BLaER1 treated with 17β-estradiol and CSF1 and Interleukin-3, amounts not matched to agents 10 nM and 100 nM (cell line): ENCODE measurements around the gene PCNT.

Source experiments
- H3K27ac ChIP-seq, 11 experiments: shearing (Covaris generic); formaldehyde crosslinking; 2 replicates each; pipeline ENCODE4 v1.8.1; 2022
- H3K27me3 ChIP-seq, 11 experiments: shearing (Covaris generic); formaldehyde crosslinking; 2 replicates each; pipeline ENCODE4 v1.8.1; 2022
- H3K36me3 ChIP-seq, 11 experiments: shearing (Covaris generic); formaldehyde crosslinking; 2 replicates each; pipeline ENCODE4 v1.8.1; 2022
- H3K4me1 ChIP-seq, 10 experiments: shearing (Covaris generic); formaldehyde crosslinking; 2 replicates each; pipeline ENCODE4 v1.8.1; 2022
- H3K4me2 ChIP-seq, 11 experiments: shearing (Covaris generic); formaldehyde crosslinking; 2 replicates each; pipeline ENCODE4 v1.8.1; 2022
- H3K4me3 ChIP-seq, 10 experiments: shearing (Covaris generic); formaldehyde crosslinking; 2 replicates each; pipeline ENCODE4 v1.8.1; 2022
- H3K9ac ChIP-seq, 11 experiments: shearing (Covaris generic); formaldehyde crosslinking; 2 replicates each; pipeline ENCODE4 v1.8.1; 2022
- H3K9me3 ChIP-seq, 11 experiments: shearing (Covaris generic); formaldehyde crosslinking; replicated peaks in 1 of 11; 2 replicates each; pipeline ENCODE4 v1.8.1; 2022
- H4K20me1 ChIP-seq, 11 experiments: shearing (Covaris generic); formaldehyde crosslinking; 2 replicates each; pipeline ENCODE4 v1.8.1; 2022
- Cebpa-rat ChIP-seq, 11 experiments: shearing (Covaris generic); IDR thresholded peaks; 2 replicates each; pipeline ENCODE4 v1.8.1; 2022

The PCNT gene

GRCh38 chr21:46374761-46375389 lies 50.9 kb downstream of the PCNT start:
- Histone ChIP-seq H3K9ac (no peak overlapping the region), H3K36me3 (peaks cover 53 to 85% (median 65%) of the 10 kb centered on the region in 11 experiments), H3K27ac (no peak overlapping the region), H3K4me1 (peaks cover under 1 to 7% (median 2%) of the 10 kb centered on the region in 10 experiments), H3K4me2 (no peak overlapping the region), H4K20me1 (peaks cover 0 to 66% (median 40%) of the 10 kb centered on the region in 11 experiments; a peak in 18 of 22 replicates), H3K9me3 (peaks cover 9 to 16% (median 13%) of the 10 kb centered on the region in 11 experiments; a peak in 21 of 22 replicates), H3K4me3 (no peak overlapping the region), H3K27me3 (no peaks in the 10 kb centered on the region)
- no peak for TF ChIP-seq Cebpa-rat (IDR thresholded peaks at IDR 0.05)

- H3K4me2 ChIP-seq: no peak overlapping the region
- peaks cover 9 to 22% (median 15%) of the 10 kb centered on the region in 11 experiments; a peak in 21 of 22 replicates for H3K9me3 ChIP-seq
- no peak overlapping the region for H3K27ac ChIP-seq
- H3K4me3 ChIP-seq: no peak overlapping the region
- no peak for TF ChIP-seq Cebpa-rat (IDR thresholded peaks at IDR 0.05)
- no peak overlapping the region for H3K9ac ChIP-seq
- no peaks in the 10 kb centered on the region for H3K4me1 ChIP-seq
- no peaks in the 10 kb centered on the region for H3K27me3 ChIP-seq
- peaks cover 56 to 92% (median 70%) of the 10 kb centered on the region in 11 experiments for H3K36me3 ChIP-seq
- peaks cover 0 to 65% (median 35%) of the 10 kb centered on the region in 11 experiments; a peak in 18 of 22 replicates for H4K20me1 ChIP-seq
Measured at GRCh38 chr21:46375560-46376230, 51.7 kb downstream of the PCNT start.

- no peak overlapping the region for H3K4me3 ChIP-seq
- H4K20me1 ChIP-seq: peaks cover 0 to 64% (median 35%) of the 10 kb centered on the region in 11 experiments; a peak in 18 of 22 replicates
- TF ChIP-seq Cebpa-rat (IDR thresholded peaks at IDR 0.05): no peak
- H3K4me1 ChIP-seq: no peaks in the 10 kb centered on the region
- no peak overlapping the region for H3K9ac ChIP-seq
- H3K4me2 ChIP-seq: no peak overlapping the region
- no peaks in the 10 kb centered on the region for H3K27me3 ChIP-seq
- peaks cover 55 to 94% (median 73%) of the 10 kb centered on the region in 11 experiments for H3K36me3 ChIP-seq
- peaks cover 9 to 27% (median 20%) of the 10 kb centered on the region in 11 experiments; a peak in 21 of 22 replicates for H3K9me3 ChIP-seq
- H3K27ac ChIP-seq: no peak overlapping the region
Measured at GRCh38 chr21:46376231-46376628, 52.3 kb downstream of the PCNT start.

GRCh38 chr21:46376856-46377453 lies 53.0 kb downstream of the PCNT start:
- TF ChIP-seq Cebpa-rat (IDR thresholded peaks at IDR 0.05): no peak

GRCh38 chr21:46377789-46378188 lies 53.8 kb downstream of the PCNT start:
- Histone ChIP-seq H3K4me1 (no peaks in the 10 kb centered on the region), H3K27me3 (no peaks in the 10 kb centered on the region), H3K27ac (no peak overlapping the region), H3K4me2 (no peak overlapping the region), H4K20me1 (peaks cover 0 to 48% (median 20%) of the 10 kb centered on the region in 11 experiments; a peak in 15 of 22 replicates), H3K9me3 (peaks cover 24 to 43% (median 36%) of the 10 kb centered on the region in 11 experiments), H3K36me3 (peaks cover 53 to 94% (median 75%) of the 10 kb centered on the region in 11 experiments), H3K4me3 (no peak overlapping the region), H3K9ac (no peak overlapping the region)
- TF ChIP-seq Cebpa-rat (IDR thresholded peaks at IDR 0.05): no peak

More at GRCh38 chr21:46376856-46377453, 53.0 kb downstream of the PCNT start:
- Histone ChIP-seq H3K4me3 (no peak overlapping the region), H4K20me1 (peaks cover 0 to 56% (median 28%) of the 10 kb centered on the region in 11 experiments; a peak in 17 of 22 replicates), H3K27me3 (no peaks in the 10 kb centered on the region), H3K9me3 (peaks cover 15 to 35% (median 28%) of the 10 kb centered on the region in 11 experiments; a peak in 21 of 22 replicates), H3K9ac (no peak overlapping the region), H3K36me3 (peaks cover 55 to 94% (median 73%) of the 10 kb centered on the region in 11 experiments), H3K4me1 (no peaks in the 10 kb centered on the region), H3K4me2 (no peak overlapping the region), H3K27ac (no peak overlapping the region; a peak in 1 of 22 replicates)

GRCh38 chr21:46379105-46379504 lies 55.1 kb downstream of the PCNT start:
- no peak overlapping the region for H3K27ac ChIP-seq
- peaks cover 0 to 43% (median 15%) of the 10 kb centered on the region in 11 experiments; a peak in 13 of 22 replicates for H4K20me1 ChIP-seq
- H3K9me3 ChIP-seq: peaks cover 28 to 56% (median 46%) of the 10 kb centered on the region in 11 experiments
- H3K4me3 ChIP-seq: no peak overlapping the region
- no peaks in the 10 kb centered on the region for H3K4me1 ChIP-seq
- no peak for TF ChIP-seq Cebpa-rat (IDR thresholded peaks at IDR 0.05)
- H3K36me3 ChIP-seq: peaks cover 47 to 95% (median 75%) of the 10 kb centered on the region in 11 experiments
- H3K27me3 ChIP-seq: no peaks in the 10 kb centered on the region
- no peak overlapping the region for H3K9ac ChIP-seq
- no peak overlapping the region for H3K4me2 ChIP-seq

GRCh38 chr21:46379691-46380090 lies 55.7 kb downstream of the PCNT start:
- no peak overlapping the region for H3K4me2 ChIP-seq
- H3K27ac ChIP-seq: no peak overlapping the region
- H3K4me1 ChIP-seq: no peaks in the 10 kb centered on the region
- no peaks in the 10 kb centered on the region for H3K27me3 ChIP-seq
- TF ChIP-seq Cebpa-rat (IDR thresholded peaks at IDR 0.05): no peak
- peaks cover 0 to 37% (median 13%) of the 10 kb centered on the region in 11 experiments; a peak in 13 of 22 replicates for H4K20me1 ChIP-seq
- no peak overlapping the region for H3K4me3 ChIP-seq
- peaks cover 28 to 57% (median 46%) of the 10 kb centered on the region in 11 experiments for H3K9me3 ChIP-seq
- peaks cover 46 to 94% (median 75%) of the 10 kb centered on the region in 11 experiments for H3K36me3 ChIP-seq
- H3K9ac ChIP-seq: no peak overlapping the region

- Histone ChIP-seq H3K27ac (no peak overlapping the region), H3K9me3 (peaks cover 28 to 58% (median 46%) of the 10 kb centered on the region in 11 experiments), H3K4me2 (no peak overlapping the region), H3K27me3 (no peaks in the 10 kb centered on the region), H3K36me3 (peaks cover 57 to 94% (median 79%) of the 10 kb centered on the region in 11 experiments), H3K9ac (no peak overlapping the region), H3K4me1 (no peaks in the 10 kb centered on the region), H3K4me3 (no peak overlapping the region), H4K20me1 (peaks cover 0 to 22% (median 1%) of the 10 kb centered on the region in 11 experiments; a peak in 8 of 22 replicates)
- TF ChIP-seq Cebpa-rat (IDR thresholded peaks at IDR 0.05): no peak
Measured at GRCh38 chr21:46381541-46381940, 57.6 kb downstream of the PCNT start.

- Histone ChIP-seq H3K36me3 (peaks cover 63 to 92% (median 77%) of the 10 kb centered on the region in 11 experiments), H3K4me1 (peaks cover 0 to 10% (median 0%) of the 10 kb centered on the region in 10 experiments; a peak in 4 of 20 replicates), H3K27ac (no peak overlapping the region), H4K20me1 (peaks cover 0 to 31% (median 0%) of the 10 kb centered on the region in 11 experiments; a peak in 5 of 22 replicates), H3K4me3 (no peak overlapping the region), H3K9me3 (peaks cover 19 to 48% (median 37%) of the 10 kb centered on the region in 11 experiments), H3K9ac (no peak overlapping the region), H3K27me3 (no peaks in the 10 kb centered on the region), H3K4me2 (no peak overlapping the region)
- no peak for TF ChIP-seq Cebpa-rat (IDR thresholded peaks at IDR 0.05)
Measured at GRCh38 chr21:46384556-46384955, 60.6 kb downstream of the PCNT start.
